ENCODE data around the gene COQ5. TPM values are rescaled to one million over a fixed set of nuclear protein-coding genes. Genes with fewer than 3 reads are reported as not detected.
A peak's percentile ranks its signal among the peaks of the same experiment; 100 is the strongest.
"Not testable (repeated sequence)": the region's sequence is repeated elsewhere in the genome, so short reads cannot be mapped to it uniquely, and the experiment has no call there.

The COQ5 gene
- polyA plus RNA-seq, 3 donors from 2014 or later = 39.7 to 51.8 (median 49.6) TPM

DNA sequence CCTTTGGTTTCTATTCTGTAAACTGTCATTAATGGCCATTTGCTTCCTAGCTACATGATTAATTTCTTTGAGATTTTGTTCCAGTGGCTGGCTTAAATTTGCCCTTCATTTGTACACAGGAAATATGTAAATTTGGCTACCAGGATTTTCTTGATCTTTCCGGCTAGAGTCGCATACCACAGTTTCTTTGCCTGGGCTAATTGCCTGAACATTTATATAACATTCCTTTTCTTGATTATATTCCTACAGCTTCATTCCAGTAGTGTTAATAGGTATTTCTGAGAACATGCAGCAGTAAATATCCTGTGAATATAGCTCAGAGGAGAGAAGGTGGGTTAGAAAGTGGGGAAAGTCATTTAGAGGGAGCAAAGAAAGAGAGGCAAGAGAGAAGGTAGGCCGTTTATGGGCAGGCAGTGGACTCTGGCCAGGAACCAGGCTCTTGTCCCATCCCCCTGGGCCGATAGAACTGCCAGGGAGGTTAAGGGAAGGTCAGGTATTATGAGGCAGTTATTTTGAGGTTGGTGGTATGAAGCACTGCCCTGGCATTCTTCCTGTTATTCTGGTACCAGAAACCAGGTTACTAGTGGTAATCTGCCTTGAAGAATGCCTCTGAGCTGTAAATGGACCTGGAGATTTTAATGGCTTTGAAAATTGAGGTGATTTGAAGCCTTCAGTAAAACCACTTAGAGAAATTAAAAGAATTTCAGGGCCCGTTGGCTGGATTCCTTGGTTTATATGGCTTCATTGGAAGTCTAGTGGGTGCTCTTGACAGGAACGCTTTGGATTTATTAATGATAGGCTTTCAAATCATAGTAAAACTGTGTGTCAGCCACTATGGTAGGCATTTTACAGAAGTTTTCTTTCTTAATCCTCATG, 9.6 kb upstream of the COQ5 start:
- no peak for DNase-seq
- H3K4me3 Mint-ChIP-seq = peak overlapping the region; percentile 37 to 95 (median 61)
- peaks cover 6 to 11% (median 8%) of the 10 kb centered on the region in 3 donors for H3K27me3 Mint-ChIP-seq (ENCODE audit: low read depth in 3 of 3)
- H3K4me1 Mint-ChIP-seq = peaks cover 71 to 77% of the 10 kb centered on the region in 2 donors
- H3K36me3 Mint-ChIP-seq = peaks cover 0 to 3% (median 0%) of the 10 kb centered on the region in 3 donors
- peak overlapping the region; percentile 24 to 87 (median 62) for H3K27ac Mint-ChIP-seq
- H3K9me3 Mint-ChIP-seq = no peaks in the 10 kb centered on the region

DNA sequence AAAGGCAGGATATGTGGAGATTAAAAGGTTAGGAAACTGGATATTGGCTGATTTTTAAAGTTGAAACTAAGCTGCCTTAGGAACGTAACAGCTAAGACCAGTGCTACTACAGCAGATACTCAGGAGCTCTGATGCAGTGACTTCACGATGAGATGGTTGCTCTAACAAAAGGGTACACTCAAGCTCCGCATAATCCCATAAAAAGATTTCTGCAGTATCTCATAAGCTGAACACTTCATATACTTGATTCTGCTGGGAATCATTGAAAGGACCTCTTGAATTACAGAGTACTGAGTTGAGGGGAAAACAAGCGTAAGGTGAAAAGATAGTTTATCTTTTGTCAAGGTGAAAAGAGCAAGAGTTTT, 8.9 kb upstream of the COQ5 start:
- no peaks in the 10 kb centered on the region for H3K9me3 Mint-ChIP-seq
- peaks cover 6 to 11% (median 8%) of the 10 kb centered on the region in 3 donors for H3K27me3 Mint-ChIP-seq (ENCODE audit: low read depth in 3 of 3)
- peaks cover 70 to 74% of the 10 kb centered on the region in 2 donors for H3K4me1 Mint-ChIP-seq
- DNase-seq = no peak
- peak overlapping the region; percentile 37 to 95 (median 61) for H3K4me3 Mint-ChIP-seq
- H3K36me3 Mint-ChIP-seq = peaks cover 0 to 3% (median 0%) of the 10 kb centered on the region in 3 donors
- H3K27ac Mint-ChIP-seq = peak overlapping the region in 5 of 6 donors; percentile 29 to 87 (median 47)

DNA sequence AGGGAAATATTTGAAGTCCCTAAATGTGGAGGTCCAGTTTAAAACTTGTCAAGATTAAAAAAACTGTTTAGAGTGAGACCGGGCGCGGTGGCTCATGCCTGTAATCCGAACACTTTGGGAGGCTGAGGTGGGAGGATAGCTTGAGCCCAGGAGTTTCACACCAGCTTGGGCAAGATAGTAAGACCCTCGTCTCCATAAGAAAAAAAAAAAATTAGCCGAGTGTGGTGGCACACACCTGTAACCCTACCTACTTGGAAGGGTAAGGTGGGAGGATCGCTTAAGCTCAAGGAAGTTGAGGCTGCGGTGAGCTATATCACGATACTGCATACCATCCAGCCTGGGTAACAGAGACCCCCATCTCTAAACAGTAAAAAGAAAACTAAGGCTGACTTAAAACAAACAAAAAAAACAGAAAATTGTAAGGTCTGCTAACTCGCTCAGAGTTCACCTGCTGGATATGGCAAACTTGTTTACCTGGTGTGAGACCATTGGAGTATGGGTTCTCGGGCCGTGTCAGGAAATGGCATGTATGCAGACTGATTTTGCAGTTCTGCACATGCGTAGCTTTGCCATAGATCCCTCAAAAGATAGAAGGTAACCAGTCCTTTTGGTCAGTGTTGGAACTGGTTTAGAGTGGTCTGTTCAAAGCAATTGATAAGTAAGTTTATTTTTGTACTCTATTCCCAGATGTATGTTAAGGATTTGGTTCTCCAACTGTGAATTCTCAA, 7.3 kb upstream of the COQ5 start:
- Mint-ChIP-seq H3K9me3 (no peaks in the 10 kb centered on the region), H3K4me3 (peak overlapping the region; percentile 86 to 97 (median 95)), H3K36me3 (peaks cover 0 to 3% (median 0%) of the 10 kb centered on the region in 3 donors), H3K27ac (peak overlapping the region; percentile 78 to 96 (median 92)), H3K4me1 (peaks cover 65 to 69% of the 10 kb centered on the region in 2 donors), H3K27me3 (ENCODE audit: low read depth in 3 of 3) (peaks cover 6 to 11% (median 8%) of the 10 kb centered on the region in 3 donors)
- DNase-seq = no peak

DNA sequence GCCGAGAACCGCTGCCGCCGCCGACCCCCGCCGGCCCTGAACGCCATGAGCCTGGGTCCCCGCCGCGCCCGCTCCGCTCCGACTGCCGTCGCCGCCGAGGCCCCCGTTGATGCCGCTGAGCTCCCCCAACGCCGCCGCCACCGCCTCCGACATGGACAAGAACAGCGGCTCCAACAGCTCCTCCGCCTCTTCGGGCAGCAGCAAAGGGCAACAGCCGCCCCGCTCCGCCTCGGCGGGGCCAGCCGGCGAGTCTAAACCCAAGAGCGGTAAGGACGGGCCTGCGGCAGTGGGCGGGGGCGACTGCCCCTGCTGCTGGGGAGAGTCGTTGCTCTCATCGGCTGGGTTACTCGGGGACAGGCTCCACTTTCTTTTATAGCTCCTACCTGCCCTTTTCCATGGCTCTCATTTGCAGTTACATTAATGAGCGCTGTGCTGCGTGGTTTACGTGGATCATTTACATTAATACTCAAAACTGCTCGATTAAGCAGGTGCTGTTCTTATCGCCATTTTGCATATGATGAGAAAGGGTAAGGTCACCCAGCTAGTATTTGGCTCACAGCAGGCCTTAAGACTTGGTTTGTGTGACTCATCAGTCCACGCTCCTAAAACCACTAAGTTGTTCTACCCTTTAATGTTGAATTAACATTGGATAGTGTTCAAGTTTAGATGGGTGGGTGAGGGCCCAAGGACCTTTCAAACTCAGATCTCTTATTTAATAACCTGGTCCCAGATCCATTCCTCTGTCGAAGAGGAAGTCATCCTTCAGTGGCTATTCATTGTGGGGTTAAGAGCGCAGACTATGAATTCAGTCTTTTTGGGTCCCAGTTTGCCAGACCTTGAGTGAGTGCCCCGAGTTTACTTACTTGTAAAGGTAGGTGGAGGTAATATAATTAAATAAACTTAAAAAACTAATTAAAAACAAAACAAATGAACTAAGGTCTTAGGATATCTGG, 6.0 kb upstream of the COQ5 start:
- Mint-ChIP-seq H3K4me1 (peaks cover 58 to 59% of the 10 kb centered on the region in 2 donors), H3K4me3 (peak overlapping the region; percentile 86 to 97 (median 95)), H3K27ac (peak overlapping the region; percentile 82 to 96 (median 92)), H3K36me3 (peaks cover 0 to 3% (median 0%) of the 10 kb centered on the region in 3 donors), H3K9me3 (no peaks in the 10 kb centered on the region), H3K27me3 (ENCODE audit: low read depth in 3 of 3) (peaks cover 6 to 11% (median 8%) of the 10 kb centered on the region in 3 donors)
- peak; percentile 50 to 59 (median 53) for DNase-seq

DNA sequence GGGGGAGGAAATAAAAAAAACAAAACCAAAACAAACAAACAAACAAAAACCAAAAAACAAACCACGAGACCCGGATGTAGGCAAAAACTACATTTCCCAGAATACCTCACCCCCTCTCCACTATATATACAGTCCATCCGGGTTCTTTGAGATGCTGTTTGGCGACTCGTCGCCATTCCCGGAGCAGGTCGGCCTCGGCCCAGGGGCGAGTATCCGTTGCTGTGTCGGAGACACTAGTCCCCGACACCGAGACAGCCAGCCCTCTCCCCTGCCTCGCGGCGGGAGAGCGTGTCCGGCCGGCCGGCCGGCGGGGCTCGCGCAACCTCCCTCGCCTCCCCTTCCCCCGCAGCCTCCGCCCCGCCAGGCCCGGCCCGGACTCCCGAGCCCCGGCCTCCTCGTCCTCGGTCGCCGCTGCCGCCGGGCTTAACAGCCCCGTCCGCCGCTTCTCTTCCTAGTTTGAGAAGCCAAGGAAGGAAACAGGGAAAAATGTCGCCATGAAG, 5.3 kb upstream of the COQ5 start, which contains the start of gene RNF10:
Gene RNF10 (plus strand): TSS at position 154 of the 500 bp plus-strand sequence. CDS start 456 bp downstream, outside the sequence.
- Mint-ChIP-seq H3K36me3 (peaks cover 0 to 3% (median 0%) of the 10 kb centered on the region in 3 donors), H3K4me1 (peaks cover 59% of the 10 kb centered on the region in 2 donors), H3K27me3 (ENCODE audit: low read depth in 3 of 3) (peaks cover 6 to 13% (median 8%) of the 10 kb centered on the region in 3 donors), H3K27ac (peak within 1 kb of the TSS; percentile 82 to 96 (median 94)), H3K4me3 (peak within 1 kb of the TSS; percentile 86 to 97 (median 95)), H3K9me3 (no peaks in the 10 kb centered on the region)
- DNase-seq = peak; percentile 84 to 88 (median 87)

DNA sequence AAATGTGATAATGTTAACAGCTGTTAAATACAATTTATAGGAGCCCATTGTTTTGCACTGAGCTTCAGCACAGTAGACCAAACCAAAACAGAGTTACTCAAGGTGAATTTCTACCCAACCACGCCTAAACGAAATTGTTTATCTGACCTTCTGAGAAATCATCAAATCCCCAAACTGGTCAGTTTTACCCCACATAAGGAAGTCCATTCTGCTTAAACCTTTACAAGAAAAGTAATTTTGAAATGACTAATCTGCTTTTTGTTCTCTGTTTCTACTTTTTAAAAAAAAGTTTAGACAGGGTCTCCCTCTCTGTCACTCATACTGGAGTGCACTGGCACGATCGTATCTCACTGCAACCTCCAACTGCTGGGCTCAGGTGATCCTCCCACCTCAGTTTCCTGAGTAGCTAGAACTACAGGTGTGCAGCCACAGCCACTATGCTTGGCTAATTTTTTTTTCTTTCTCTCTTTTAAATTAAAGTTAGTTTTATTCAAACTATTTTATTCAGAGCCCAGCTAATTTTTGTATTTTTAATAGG, 3.8 kb upstream of the COQ5 start:
- Mint-ChIP-seq H3K36me3 (peaks cover 0 to 3% (median 0%) of the 10 kb centered on the region in 3 donors), H3K9me3 (no peaks in the 10 kb centered on the region), H3K4me3 (peak overlapping the region in 2 of 5 donors; percentile 30 to 40), H3K27ac (no peak overlapping the region), H3K4me1 (peaks cover 55 to 56% of the 10 kb centered on the region in 2 donors), H3K27me3 (ENCODE audit: low read depth in 3 of 3) (peaks cover 9 to 15% (median 12%) of the 10 kb centered on the region in 3 donors)
- no peak for DNase-seq

DNA sequence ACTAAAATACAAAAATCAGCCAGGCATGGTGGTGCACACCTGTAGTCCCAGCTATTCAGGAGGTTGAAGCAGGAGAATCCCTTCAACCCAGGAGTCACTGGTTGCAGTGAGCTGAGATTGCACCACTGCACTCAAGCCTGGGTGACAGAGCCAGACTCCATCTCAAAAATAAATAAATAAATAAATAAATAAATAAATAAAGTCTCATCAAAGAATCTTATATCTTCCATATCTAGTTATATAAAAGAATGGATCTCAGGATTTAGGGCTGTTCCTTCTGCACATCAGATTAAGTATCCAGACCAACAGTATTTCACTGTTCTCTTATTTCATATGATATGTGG, 1.4 kb upstream of the COQ5 start:
- not testable (repeated sequence) for H3K9me3 Mint-ChIP-seq, H3K36me3 Mint-ChIP-seq, DNase-seq
- Mint-ChIP-seq H3K27me3 (ENCODE audit: low read depth in 3 of 3) (peaks cover 9 to 15% (median 12%) of the 10 kb centered on the region in 3 donors), H3K4me3 (peak overlapping the region in 4 of 5 donors; percentile 46 to 100 (median 74)), H3K4me1 (peaks cover 31 to 38% of the 10 kb centered on the region in 2 donors), H3K27ac (peak overlapping the region in 4 of 6 donors; percentile 45 to 99 (median 98))

DNA sequence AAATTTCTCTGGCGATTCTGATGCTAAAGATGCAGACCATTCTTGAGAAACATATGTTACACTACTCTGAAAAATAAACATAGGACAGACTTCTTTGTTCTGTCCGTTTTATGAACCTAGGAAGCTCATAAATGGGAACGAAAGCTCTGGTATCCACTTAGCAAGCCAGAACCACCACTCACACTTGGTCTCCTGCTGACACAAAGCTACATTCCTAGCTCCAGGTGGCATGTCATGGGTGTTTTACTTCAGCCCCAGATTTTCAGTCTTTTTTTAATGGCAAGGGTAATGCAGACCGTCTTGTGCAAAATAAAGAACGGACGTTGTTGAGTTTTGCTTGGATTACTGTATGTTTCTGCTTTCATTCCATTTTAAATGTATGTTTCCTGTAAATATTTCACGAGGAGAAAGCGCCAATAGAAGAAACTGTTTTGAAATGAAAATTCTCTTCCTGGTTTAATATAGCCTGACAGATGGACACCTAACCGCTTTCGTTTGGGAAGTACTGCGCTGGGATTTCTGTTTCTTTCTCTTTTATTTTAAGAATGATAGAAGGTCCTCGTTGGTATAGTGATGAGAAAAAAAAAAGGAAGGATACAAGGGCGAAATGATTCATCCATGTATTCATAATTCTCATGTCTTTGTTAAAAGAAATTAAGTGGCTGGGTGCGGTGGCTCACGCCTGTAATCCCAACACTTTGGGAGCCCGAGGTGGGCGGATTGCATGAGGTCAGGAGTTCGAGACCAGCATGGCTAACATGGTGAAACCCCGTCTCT, 871 bp upstream of the COQ5 start:
- Mint-ChIP-seq H3K4me1 (peaks cover 26 to 33% of the 10 kb centered on the region in 2 donors), H3K27ac (peak overlapping the region; percentile 96 to 100 (median 99)), H3K36me3 (peaks cover 0 to 4% (median under 1%) of the 10 kb centered on the region in 3 donors), H3K4me3 (peak overlapping the region; percentile 99 to 100 (median 100)), H3K27me3 (ENCODE audit: low read depth in 3 of 3) (peaks cover 7 to 13% (median 10%) of the 10 kb centered on the region in 3 donors), H3K9me3 (no peaks in the 10 kb centered on the region)
- DNase-seq = peak in 1 of 3 donors; percentile 14

DNA sequence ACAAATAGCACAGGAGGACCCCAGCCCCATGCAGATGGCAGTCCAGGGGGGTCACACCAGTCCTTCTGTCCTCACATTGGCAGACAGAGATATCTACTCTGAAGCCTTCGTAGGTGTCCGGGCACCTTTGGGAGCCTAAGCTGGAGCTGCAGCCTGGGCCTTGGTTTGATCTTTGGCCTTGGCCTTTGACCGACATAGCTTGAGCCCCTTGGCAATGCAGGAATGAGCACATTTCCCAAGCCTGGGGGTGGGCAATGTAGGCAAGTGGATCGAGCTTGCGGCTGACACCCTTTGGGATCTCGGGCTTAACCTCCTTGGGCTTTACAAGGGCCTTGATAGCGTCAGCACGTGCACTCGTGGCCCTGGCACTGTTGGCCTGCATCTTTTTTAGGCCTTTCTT, 6.4 kb downstream of the COQ5 start:
- no peak for DNase-seq
- no peak overlapping the region for H3K4me3 Mint-ChIP-seq
- peaks cover 0 to 4% (median 0%) of the 10 kb centered on the region in 3 donors for H3K36me3 Mint-ChIP-seq
- peaks cover 0 to 6% of the 10 kb centered on the region in 2 donors for H3K4me1 Mint-ChIP-seq
- H3K27me3 Mint-ChIP-seq (ENCODE audit: low read depth in 3 of 3) = no peaks in the 10 kb centered on the region
- peak overlapping the region in 1 of 6 donors; percentile 17 for H3K27ac Mint-ChIP-seq
- H3K9me3 Mint-ChIP-seq = no peaks in the 10 kb centered on the region

DNA sequence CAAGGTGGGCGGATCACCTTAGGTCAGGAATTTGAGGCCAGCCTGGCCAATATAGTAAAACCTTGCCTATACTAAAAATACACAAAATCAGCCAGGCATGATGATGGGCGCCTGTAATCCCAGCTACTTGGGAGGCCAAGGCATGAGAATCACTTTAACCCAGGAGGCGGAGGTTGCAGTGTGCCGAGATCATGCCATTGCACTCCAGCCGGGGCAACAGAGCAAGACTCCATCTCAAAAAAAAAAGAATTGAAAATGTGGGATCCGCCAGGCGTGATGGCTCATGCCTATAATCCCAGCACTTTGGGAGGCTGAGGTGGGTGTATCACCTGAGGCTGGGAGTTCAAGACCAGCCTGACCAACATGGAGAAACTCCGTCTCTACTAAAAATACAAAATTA, 9.6 kb downstream of the COQ5 start:
- not testable (repeated sequence) for H3K9me3 Mint-ChIP-seq; H3K4me3 Mint-ChIP-seq; H3K27me3 Mint-ChIP-seq (ENCODE audit: low read depth in 3 of 3); H3K27ac Mint-ChIP-seq; H3K4me1 Mint-ChIP-seq; DNase-seq
- peaks cover 0 to 11% (median 8%) of the 10 kb centered on the region in 3 donors for H3K36me3 Mint-ChIP-seq

DNA sequence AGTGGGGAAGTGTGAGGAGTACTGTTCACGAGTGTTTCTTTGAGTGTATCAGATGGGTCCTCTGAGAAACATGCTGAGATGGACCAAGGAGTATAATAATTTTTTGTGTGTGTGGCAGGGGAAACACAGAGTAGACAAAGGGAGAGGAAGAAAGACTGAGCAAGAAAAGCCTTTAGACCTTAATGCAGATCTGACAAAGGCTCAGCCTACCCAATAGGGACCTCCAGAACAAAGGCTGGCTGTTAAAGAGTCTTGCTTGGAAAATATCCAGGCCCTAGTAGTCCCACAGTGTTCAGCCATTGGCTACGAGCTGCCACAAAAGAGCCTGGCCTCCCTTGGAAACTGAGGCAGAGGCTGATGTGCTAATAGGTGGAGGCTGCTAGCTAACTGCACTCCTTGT, 13.5 kb downstream of the COQ5 start:
- no peak overlapping the region for H3K4me3 Mint-ChIP-seq
- no peaks in the 10 kb centered on the region for H3K9me3 Mint-ChIP-seq
- no peaks in the 10 kb centered on the region for H3K4me1 Mint-ChIP-seq
- H3K27me3 Mint-ChIP-seq (ENCODE audit: low read depth in 3 of 3) = peaks cover 0 to 2% (median 2%) of the 10 kb centered on the region in 3 donors
- H3K27ac Mint-ChIP-seq = no peak overlapping the region
- DNase-seq = no peak
- peaks cover 5 to 16% (median 15%) of the 10 kb centered on the region in 3 donors for H3K36me3 Mint-ChIP-seq

DNA sequence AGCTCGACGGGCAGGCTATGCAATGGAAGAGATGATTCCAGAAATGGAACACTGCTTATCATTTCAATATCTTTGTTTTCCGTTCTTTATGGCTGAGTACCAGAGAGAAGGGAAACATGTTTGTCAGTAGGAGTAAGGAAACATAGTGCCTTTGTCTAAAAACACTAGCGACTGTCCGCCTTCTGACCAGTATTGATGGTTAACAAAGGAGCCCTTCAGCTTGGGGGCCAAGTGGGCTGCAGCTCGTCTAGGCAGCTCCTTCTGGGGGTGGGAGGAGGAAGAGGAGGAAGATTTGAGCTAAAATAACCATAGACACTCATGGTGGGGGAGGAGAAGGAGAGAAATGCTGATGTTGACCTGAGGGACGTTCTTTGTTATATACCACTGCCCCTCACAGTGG, 15.0 kb downstream of the COQ5 start:
- Mint-ChIP-seq H3K4me3 (no peak overlapping the region), H3K9me3 (no peaks in the 10 kb centered on the region), H3K36me3 (peaks cover 10 to 23% (median 19%) of the 10 kb centered on the region in 3 donors), H3K27me3 (ENCODE audit: low read depth in 3 of 3) (peaks cover 0 to 2% (median 2%) of the 10 kb centered on the region in 3 donors), H3K4me1 (no peaks in the 10 kb centered on the region), H3K27ac (no peak overlapping the region)
- DNase-seq = no peak

All from immature natural killer cell (primary cell).